Putamen (tissue), 1 donor: ENCODE results near the gene ANTXR1.
"Not testable (repeated sequence)": the region's sequence is repeated elsewhere in the genome, so short reads cannot be mapped to it uniquely, and the experiment has no call there.

Experiments used
- DNase-seq: peaks from one replicate; pipeline ENCODE4 v3.0.0-alpha.2; 2016; ENCODE audit warnings: low spot score

Gene ANTXR1

DNA sequence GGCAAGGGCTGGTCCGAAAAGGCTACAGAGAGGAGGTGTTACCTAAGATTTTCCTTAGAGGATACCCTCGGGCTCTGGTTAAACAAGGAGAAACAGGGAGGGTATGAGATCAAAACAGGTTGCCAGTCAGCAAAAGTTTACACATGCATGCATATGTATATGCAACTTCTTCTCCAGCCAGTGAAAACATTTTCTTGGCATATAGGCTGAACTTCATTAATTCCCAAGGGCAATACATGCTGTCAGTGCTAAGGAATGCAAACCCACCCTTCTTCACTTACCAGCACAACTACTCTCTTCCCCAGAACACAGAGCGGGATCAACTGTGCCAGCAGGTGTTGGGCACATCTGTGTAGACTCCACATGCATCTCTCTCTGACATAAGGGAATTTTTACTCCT lies 198.1 kb downstream of the ANTXR1 start:
- no peak for DNase-seq

DNA sequence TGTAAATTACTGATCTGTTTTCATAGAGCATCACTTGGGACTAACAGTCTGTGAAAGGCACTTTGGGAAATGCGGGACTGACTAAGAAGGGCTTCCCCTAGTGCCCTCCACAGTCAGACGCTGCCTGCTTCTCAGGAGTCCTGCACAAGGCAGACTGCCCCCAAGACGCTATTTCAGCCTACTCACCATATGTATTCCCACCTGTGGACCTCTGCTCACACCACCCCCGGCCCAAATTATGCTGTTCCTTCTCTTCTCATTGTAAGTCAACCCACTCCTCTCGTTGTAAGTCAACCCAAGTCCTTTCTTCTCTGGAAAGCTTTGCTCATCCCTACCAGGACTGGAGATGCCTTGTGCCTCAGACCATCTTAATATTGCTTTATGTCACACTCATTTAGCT lies 198.7 kb downstream of the ANTXR1 start:
- DNase-seq: no peak

DNA sequence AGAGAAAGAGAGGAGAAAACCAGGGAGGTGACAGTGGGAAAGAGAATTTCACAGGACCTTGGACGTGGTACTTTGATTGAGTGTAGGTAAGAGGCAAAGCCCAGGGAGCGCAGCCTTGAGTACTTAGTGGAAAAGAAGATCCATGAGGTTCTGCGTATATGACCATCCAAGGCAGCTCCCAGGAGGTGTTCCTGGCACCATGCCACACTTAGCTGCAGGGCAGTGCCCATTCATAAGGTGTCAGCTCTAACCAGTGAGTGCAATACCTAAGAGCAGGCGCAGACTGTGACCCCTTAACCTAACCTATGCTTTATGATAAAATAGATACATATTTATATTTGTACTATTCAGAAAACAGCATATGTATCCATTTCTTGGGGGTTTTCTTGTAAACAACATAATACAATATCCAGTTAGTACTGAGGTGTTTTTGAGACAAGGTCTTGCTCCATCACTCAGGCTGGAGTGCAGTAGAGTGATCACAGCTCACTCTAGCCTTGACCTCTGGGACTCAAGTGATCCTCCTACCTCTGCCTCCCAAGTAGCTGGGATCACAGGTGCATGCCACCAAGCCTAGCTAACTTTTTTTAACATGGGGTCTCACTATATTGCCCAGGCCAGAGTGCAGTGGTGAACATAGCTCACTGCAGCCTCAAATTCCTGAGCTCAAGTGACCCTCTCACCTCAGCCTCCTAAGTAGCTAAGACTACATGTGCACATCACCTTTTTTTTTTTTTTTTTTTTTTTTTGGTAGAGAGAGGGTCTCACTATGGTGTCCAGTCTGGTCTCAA lies 199.5 kb downstream of the ANTXR1 start:
- no peak for DNase-seq

- DNase-seq: no peak
These were observed 200.2 kb downstream of the ANTXR1 start for GRCh38 chr2:69213201-69213600.

GRCh38 chr2:69213782-69214181 lies 200.8 kb downstream of the ANTXR1 start:
- DNase-seq: no peak

DNA sequence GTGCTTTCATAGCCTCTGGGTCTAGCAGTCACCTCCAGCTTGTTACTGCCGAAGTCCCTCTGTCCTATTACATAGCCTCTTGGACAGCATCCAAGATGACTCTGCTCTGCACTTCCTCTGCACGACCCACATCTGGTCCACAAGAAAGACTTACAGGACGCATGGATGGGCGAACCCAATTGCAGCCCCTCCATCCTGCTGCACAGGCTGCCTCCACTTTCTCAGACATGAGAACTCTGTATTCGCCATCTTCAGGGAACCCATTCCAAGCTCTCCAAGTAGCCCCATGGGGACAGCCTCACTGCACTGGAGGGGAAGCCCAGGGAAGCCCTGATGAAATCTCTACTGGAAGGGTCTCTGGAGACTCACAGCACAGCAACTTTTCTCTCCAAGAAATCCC lies 201.9 kb downstream of the ANTXR1 start:
- DNase-seq: no peak

DNA sequence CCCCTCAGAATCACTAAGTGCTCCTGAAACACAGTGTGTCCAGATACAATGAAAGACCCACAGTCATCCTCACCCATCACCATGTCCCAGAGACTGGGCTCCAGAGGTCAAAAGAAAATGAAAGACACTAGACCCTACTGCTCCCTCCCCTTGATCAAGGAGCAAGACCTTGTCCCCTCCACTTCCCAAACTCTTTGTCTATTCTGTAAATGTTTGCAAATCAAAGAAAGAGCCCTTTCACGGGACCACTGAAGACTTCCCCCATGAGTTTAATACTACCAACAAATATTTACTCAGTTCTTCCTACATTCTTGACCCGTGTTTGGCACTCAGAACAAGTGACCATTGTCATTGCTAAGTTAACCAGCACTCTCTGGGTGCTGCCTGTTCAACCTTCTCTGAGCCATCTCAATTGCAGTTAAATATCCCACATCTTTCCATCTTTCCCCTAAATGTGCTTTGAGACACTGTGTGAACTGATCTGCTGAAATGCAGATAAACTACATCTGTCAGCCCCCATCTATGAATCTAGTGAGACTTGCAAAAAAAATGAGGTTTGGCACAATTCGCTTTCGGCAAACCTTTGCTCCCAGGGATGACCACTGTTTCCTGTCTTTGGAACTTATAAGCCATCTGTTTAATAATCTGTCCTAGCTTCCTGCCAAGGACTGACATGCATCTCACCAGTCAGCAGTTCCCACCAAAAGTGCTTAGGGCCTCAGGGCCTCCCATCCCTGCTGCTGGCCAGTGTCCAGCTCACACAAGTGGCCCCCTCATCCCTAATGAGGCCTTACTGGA lies 203.8 kb downstream of the ANTXR1 start:
- no peak for DNase-seq

DNA sequence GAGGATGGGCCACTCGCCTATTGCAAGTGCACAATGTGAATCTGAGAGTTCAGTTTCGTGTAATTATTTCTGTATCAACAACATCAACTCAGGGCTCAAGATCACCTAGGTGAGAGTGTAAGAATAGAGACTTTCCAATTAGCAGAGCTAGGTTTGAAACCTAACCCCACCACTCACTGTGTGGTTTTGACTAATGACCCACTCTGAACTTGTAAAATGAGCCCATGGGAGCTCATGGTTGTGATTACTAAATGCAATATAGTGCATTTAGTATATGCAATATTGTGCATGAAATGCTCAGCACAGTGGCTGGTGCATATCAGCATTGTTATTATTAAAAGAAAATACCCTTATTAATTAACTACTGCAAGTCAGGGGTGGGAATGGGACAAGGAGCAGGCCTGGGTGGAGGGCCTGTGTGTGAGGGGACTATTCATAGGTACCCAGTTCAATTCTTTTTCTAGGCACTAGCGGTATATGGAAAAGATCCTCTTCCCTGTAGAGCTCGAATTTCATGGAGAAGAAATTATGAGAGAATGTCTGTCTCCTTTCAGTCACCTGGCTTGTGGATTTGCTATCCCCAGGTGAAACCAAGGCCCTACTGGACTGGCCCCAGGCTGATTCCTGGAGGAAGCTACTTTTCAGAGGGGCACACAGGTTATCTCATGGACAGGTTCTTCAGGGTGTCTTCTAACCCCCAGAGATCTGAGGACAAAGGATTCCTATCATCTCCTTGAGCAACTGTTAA lies 204.5 kb downstream of the ANTXR1 start:
- DNase-seq: no peak

- DNase-seq: no peak
These were observed 208.5 kb downstream of the ANTXR1 start for GRCh38 chr2:69221512-69221911.

GRCh38 chr2:69221960-69222751 lies 209.2 kb downstream of the ANTXR1 start:
- DNase-seq: no peak

DNA sequence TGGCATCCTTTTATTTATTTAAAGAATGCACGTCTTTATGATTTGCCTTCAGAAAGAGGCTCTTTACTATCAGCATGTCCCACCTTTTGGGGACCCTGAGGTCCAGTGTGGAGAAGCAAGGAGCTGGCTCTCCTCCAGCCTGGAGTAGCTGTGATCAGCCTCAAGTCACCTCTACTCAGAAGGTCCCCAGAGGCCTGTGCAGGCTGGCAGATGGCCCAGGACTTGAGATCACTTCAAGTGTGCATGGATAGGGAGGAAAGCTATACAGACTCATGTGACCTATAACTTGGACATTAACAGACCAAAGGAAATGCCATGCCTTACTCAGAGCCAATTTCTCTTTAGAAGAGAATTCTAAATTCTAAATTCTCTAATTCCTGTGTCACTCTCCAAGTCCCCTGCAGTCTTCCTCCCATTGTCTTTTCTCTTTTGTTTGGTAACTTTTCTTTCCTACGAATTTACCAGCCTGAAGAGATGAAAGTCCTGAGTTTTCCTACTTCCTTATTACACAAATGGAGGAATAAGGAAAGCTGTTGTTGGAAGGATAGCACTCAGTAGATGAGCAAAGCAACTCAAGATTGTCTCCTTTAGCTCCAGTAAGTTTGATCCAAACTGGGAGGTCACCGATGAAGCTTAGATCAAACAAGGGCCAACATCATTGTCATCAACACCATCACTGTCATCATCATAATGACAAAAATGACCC lies 210.1 kb downstream of the ANTXR1 start:
- DNase-seq: no peak

GRCh38 chr2:69223759-69224511 lies 211.0 kb downstream of the ANTXR1 start:
- no peak for DNase-seq

GRCh38 chr2:69224512-69224837 lies 211.5 kb downstream of the ANTXR1 start:
- no peak for DNase-seq

DNA sequence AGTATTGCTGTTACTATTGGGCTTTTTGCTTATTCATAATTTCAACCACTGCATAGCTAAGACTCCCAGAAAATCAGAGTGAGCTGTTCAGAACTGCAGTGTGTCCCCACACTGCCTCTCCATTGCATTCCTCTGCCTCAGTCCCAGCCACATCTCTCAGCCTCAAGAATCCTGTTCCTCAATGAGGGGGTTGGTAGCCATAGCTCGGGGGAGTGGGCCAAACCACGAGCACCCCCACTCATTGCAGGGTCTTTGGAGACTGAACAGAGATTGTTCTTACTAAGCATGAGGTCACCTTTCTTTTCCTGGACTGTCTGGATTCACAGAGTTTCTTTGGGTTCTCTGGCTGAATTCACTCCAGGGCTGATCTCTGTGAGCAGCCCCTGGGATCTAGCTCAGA lies 213.0 kb downstream of the ANTXR1 start:
- DNase-seq: no peak

- DNase-seq: no peak
These were observed 213.9 kb downstream of the ANTXR1 start for GRCh38 chr2:69226903-69227302.

DNA sequence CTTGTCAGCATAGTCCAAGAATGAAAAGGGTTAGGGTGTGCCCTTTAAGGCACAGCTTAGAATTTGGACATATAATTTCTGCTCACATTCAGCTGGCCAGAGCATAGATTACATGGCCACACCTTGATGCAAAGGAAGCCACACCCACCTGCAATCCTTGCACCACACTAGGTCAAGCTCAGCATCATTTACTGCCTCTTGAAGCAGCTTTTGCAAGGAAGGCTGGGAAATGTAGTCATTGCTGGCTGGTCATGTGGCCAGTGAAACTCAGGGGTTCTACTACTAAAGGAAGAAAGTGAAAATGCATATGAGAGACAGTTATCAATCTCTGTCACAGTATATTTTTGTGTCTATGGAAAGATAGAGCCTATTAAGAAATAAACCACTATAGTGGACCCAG lies 214.7 kb downstream of the ANTXR1 start:
- DNase-seq: no peak

- DNase-seq: not testable (repeated sequence)
These were observed 218.0 kb downstream of the ANTXR1 start for GRCh38 chr2:69230946-69231345.

DNA sequence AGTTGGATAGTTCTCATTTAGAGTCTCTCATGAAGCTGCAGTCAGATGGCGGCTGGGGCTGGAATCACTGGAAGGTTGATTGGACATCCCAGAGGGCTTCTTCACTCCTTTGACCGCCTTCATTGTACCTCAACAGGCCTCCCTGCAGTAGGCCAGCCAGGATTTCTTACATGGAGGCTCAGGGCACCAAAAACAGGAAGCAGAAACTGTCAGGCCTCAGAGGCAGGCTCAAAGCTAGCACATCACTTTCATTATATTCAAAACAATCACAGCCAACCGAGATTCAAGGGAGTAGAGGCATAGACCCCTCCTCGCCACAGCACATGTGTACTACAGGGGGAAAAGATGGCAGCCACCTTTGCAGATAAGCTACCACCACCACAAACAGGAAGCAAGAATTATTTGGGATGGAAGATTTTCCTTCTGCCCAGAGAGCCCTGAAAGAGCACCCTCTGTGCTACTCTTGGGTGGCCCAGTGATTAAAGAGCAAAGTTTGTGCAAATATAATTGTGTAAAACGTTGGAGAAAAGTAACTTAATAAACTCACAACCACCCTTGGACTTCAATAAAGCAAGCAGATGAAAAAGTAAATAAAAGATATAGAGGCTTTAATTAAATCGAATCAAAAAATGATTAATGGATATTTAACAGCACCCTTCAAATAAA lies 218.8 kb downstream of the ANTXR1 start:
- DNase-seq: no peak

DNA sequence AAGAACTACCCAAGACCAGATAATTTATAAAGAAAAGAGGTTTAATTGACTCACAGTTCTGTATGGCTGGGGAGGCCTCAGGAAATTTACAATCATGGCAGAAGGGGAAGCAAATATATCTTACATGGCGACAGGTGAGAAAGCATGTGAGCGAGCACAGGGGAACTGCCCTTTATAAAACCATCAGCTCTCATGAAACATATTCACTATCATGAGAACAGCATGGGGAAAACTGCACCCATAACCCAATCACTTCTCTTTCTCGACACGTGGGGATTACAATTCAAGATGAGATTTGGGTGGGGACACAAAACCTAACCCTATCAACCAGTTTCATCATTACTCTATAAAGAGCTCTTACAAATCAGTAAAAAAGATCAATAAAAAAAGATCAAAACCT lies 222.9 kb downstream of the ANTXR1 start:
- DNase-seq: not testable (repeated sequence)

DNA sequence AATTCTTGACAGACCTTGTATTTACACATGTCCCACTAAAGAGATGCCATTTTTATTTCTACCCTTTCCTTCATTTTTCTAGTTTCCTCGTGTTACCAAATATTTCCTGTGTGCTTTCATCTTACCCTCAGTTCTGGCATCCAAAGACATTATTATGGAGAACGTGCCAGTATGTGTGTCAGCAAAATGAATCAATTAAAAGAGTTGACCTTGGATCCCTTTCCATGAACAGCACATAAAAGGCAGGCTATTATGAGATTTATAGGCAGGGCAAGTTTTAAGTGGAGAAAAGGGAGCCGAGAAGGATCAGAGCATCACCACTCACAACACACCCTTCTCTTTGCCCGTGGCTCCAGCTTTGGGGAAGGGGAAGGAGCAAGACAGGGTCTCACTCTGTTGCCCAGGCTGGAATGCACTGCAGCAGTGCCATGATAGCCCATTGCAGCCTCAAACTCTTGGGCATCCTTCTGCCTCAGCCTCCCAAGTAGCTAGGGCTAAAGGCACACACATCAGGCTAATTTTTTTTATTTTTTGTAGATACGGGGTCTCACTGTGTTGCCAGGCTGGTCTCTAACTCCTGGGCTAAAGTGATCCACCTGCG lies 224.2 kb downstream of the ANTXR1 start:
- no peak for DNase-seq
